HCT116 (cell line): ENCODE data around the gene ANGPT4. TPM values are rescaled to one million over a fixed set of nuclear protein-coding genes. Genes with fewer than 3 reads are reported as not detected.

ENCODE experiments used
- ATAC-seq: fragments of 200-7000 bp; cut with Tn5 transposase; 2 replicates; pipeline ENCODE4 v1.9.1; 2020; ENCODE audit warnings: mild to moderate bottlenecking, moderate library complexity
- BruUV-seq: library from RNA; stranded (reverse); fragments of 400-500 nt; replicated peaks from 2 replicates; lab custom pipeline; 2021; lab: Mats Ljungman, UMichigan
- CTCF ChIA-PET: fragments of 300-600 bp; sonication (Branson Sonifier 250); formaldehyde crosslinking; loops from one replicate; lab custom pipeline; 2021; ENCODE audit warnings: antibody characterized with exemption; lab: Charles Lee
- POLR2A ChIA-PET: fragments of 300-600, 350-600 bp; sonication (Branson Sonifier 250); formaldehyde crosslinking; loops from one replicate; lab custom pipeline; 2021; ENCODE audit warnings: antibody characterized with exemption; lab: Charles Lee
- RAD21 ChIA-PET, 2 experiments: fragments of 300-600 bp; sonication (Branson Sonifier 250); formaldehyde crosslinking; loops; one replicate each; lab custom pipeline; 2023; ENCODE audit warnings: low total read pairs in 2 of 2; ENCODE audit not compliant: uncharacterized antibody in 2 of 2, unreplicated experiment in 2 of 2, low non-redundant PET in 1 of 2; lab: Charles Lee
- DNase-seq: peaks from one replicate; pipeline ENCODE4 v3.0.0-alpha.2; 2010; ENCODE audit warnings: low read depth, low spot score
- H2AFZ ChIP-seq: fragments of 200-600 bp; shearing (Covaris generic), sonication (generic); 2 replicates; pipeline ENCODE4 v1.6.1; 2017; ENCODE audit warnings: low read depth, mixed run types, mixed read lengths, antibody characterized with exemption, low read length; ENCODE audit not compliant: poor library complexity, severe bottlenecking
- H3K27ac ChIP-seq: 2 replicates; pipeline ENCODE4 v1.5.1; 2012; ENCODE audit warnings: low read depth, low read length
- H3K27me3 ChIP-seq: fragments of 200-600 bp; sonication (generic); 2 replicates; pipeline ENCODE4 v1.6.1; 2016; ENCODE audit warnings: mixed run types, low read length, mixed read lengths; ENCODE audit not compliant: insufficient read depth
- H3K36me3 ChIP-seq, 2 experiments: fragments of 200-500 bp in 1 of 2; fragments of 200-600 bp in 1 of 2; sonication (Bioruptor generic) in 1 of 2; sonication (generic) in 1 of 2; 2 replicates each; pipeline versions ENCODE4 v1.5.1 to v1.6.1; 2014 to 2016; ENCODE audit warnings: low read length in 2 of 2, inconsistent platforms in 1 of 2, mixed read lengths in 1 of 2, mixed run types in 1 of 2; ENCODE audit not compliant: insufficient read depth in 2 of 2, control insufficient read depth in 1 of 2
- H3K4me1 ChIP-seq, 2 experiments: fragments of 200-600 bp in 1 of 2; sonication (generic) in 1 of 2; 2 replicates each; pipeline versions ENCODE4 v1.5.1 to v1.6.1; 2012 to 2017; ENCODE audit warnings: low read length in 2 of 2, inconsistent platforms in 1 of 2, mild to moderate bottlenecking in 1 of 2, mixed read lengths in 1 of 2, mixed run types in 1 of 2, moderate library complexity in 1 of 2; ENCODE audit not compliant: insufficient read depth in 2 of 2, control insufficient read depth in 1 of 2
- H3K4me2 ChIP-seq: fragments of 200-600 bp; sonication (generic); 2 replicates; pipeline ENCODE4 v1.6.1; 2017; ENCODE audit warnings: mixed run types, low read length, mixed read lengths
- H3K4me3 ChIP-seq, 2 experiments: fragments of 200-600 bp in 1 of 2; sonication (generic) in 1 of 2; replicated peaks in 1 of 2; 2 replicates each; pipeline ENCODE4 v1.5.1; 2011 to 2016; ENCODE audit warnings: low read length in 2 of 2, control low read depth in 1 of 2, low read depth in 1 of 2, mild to moderate bottlenecking in 1 of 2, mixed read lengths in 1 of 2, mixed run types in 1 of 2
- H3K79me2 ChIP-seq: fragments of 200-600 bp; sonication (generic); 2 replicates; pipeline ENCODE4 v1.6.1; 2017; ENCODE audit warnings: mild to moderate bottlenecking, mixed run types, low read length, moderate library complexity, mixed read lengths; ENCODE audit not compliant: insufficient read depth
- H3K9ac ChIP-seq: fragments of 200-600 bp; sonication (generic); 2 replicates; pipeline ENCODE4 v1.6.1; 2016; ENCODE audit warnings: low read length, mixed read lengths
- H3K9me2 ChIP-seq: fragments of 200-600 bp; sonication (generic), shearing (Covaris generic); 2 replicates; pipeline ENCODE4 v1.6.1; 2017; ENCODE audit warnings: mixed run types, mild to moderate bottlenecking, moderate library complexity; ENCODE audit not compliant: insufficient read depth
- H3K9me3 ChIP-seq, 2 experiments: fragments of 200-500 bp in 1 of 2; fragments of 200-600 bp in 1 of 2; sonication (Bioruptor generic) in 1 of 2; sonication (generic) in 1 of 2; 2 replicates each; pipeline ENCODE4 v1.6.1; 2014 to 2017; ENCODE audit warnings: low read length in 2 of 2, mixed read lengths in 2 of 2, inconsistent platforms in 1 of 2, low read depth in 1 of 2, mild to moderate bottlenecking in 1 of 2, mixed run types in 1 of 2, moderate library complexity in 1 of 2; ENCODE audit not compliant: control insufficient read depth in 1 of 2, insufficient read depth in 1 of 2
- H4K20me1 ChIP-seq: fragments of 200-600 bp; sonication (generic), shearing (Covaris generic); 2 replicates; pipeline ENCODE4 v1.6.1; 2017; ENCODE audit warnings: mixed run types, mild to moderate bottlenecking, moderate library complexity; ENCODE audit not compliant: insufficient read depth
- ATF3 ChIP-seq: IDR thresholded peaks from 2 replicates; pipeline ENCODE4 v1.6.1; 2012
- CBX3 ChIP-seq: IDR thresholded peaks from 2 replicates; pipeline ENCODE4 v1.6.1; 2012; ENCODE audit warnings: low read depth
- CEBPB ChIP-seq: IDR thresholded peaks from 2 replicates; pipeline ENCODE4 v1.6.1; 2012; ENCODE audit warnings: low read depth
- CTCF ChIP-seq, 3 experiments: fragments of 200-600 bp in 1 of 3; sonication (generic) in 1 of 3; IDR thresholded peaks in 2 of 3; conservative IDR thresholded peaks in 1 of 3; 2 replicates each; pipeline ENCODE4 v1.5.1; 2012 to 2017; ENCODE audit warnings: low read depth in 2 of 3, low read length in 2 of 3, antibody characterized with exemption in 1 of 3, borderline replicate concordance in 1 of 3, control low read depth in 1 of 3, mild to moderate bottlenecking in 1 of 3, mixed read lengths in 1 of 3, mixed run types in 1 of 3, moderate library complexity in 1 of 3; ENCODE audit not compliant: insufficient read depth in 1 of 3
- ELF1 ChIP-seq: IDR thresholded peaks from 2 replicates; pipeline ENCODE4 v1.6.1; 2012; ENCODE audit warnings: low read depth, borderline replicate concordance
- EZH2 ChIP-seq: fragments of 200-600 bp; sonication (generic); IDR thresholded peaks from 2 replicates; pipeline ENCODE4 v1.6.1; 2017; ENCODE audit warnings: antibody characterized with exemption, mixed run types
- EZH2phosphoT487 ChIP-seq: fragments of 200-600 bp; IDR thresholded peaks from 2 replicates; pipeline ENCODE4 v1.6.1; 2018; ENCODE audit warnings: antibody characterized with exemption, borderline replicate concordance
- JUND ChIP-seq: IDR thresholded peaks from 2 replicates; pipeline ENCODE4 v1.6.1; 2012
- MAX ChIP-seq: IDR thresholded peaks from 2 replicates; pipeline ENCODE4 v1.6.1; 2012
- RAD21 ChIP-seq: IDR thresholded peaks from 2 replicates; pipeline ENCODE4 v1.6.1; 2012; ENCODE audit warnings: low read depth, mild to moderate bottlenecking
- REST ChIP-seq: IDR thresholded peaks from 2 replicates; pipeline ENCODE4 v1.6.1; 2012; ENCODE audit warnings: low read depth
- SRF ChIP-seq: IDR thresholded peaks from 2 replicates; pipeline ENCODE4 v1.6.1; 2012; ENCODE audit warnings: low read depth
- TCF7L2 ChIP-seq: IDR thresholded peaks from 2 replicates; pipeline ENCODE4 v1.7.0; 2011; ENCODE audit warnings: borderline replicate concordance, inconsistent platforms; ENCODE audit not compliant: insufficient read depth, insufficient read length; ENCODE audit errors: extremely low read depth
- intact Hi-C: fragments of 100-400 bp; cut with micrococcal nuclease; formaldehyde crosslinking; loops from 2 replicates; pipeline ENCODE4 v1.10.0; 2022
- total RNA-seq: library from RNA; stranded (reverse); gene quantifications from one replicate; pipeline ENCODE4 v1.2.1, GENCODE V29; 2021; ENCODE audit not compliant: unreplicated experiment

Gene ANGPT4
- total RNA-seq, 1 experiment from 2014 or later, result not detected

GRCh38 chr20:920311-920710 lies 4.2 kb upstream of the ANGPT4 start:
- H3K4me3 ChIP-seq, result no peak overlapping the region
- no peaks in the 10 kb centered on the region for H3K9me3 ChIP-seq
- no peak overlapping the region for H3K27ac ChIP-seq
- no peaks in the 10 kb centered on the region for H3K9me2 ChIP-seq
- ATAC-seq (no peak), DNase-seq (no peak)
- TF ChIP-seq CTCF (IDR thresholded peaks at IDR 0.05 in 2 of 3, conservative IDR thresholded peaks at IDR 0.05 in 1 of 3; ENCODE audit: borderline replicate concordance in 1 of 3, insufficient read depth in 1 of 3, low read depth in 2 of 3, low read length in 2 of 3) (no peak), CBX3 (no peak), CEBPB (no peak), SRF (no peak), RAD21 (no peak), JUND (no peak), ELF1 (no peak), EZH2phosphoT487 (no peak), EZH2 (no peak), TCF7L2 (no peak), REST (no peak), MAX (no peak), ATF3 (no peak)
- CTCF ChIA-PET, result no interaction called here
- H3K79me2 ChIP-seq, result no peaks in the 10 kb centered on the region
- H3K9ac ChIP-seq, result no peak overlapping the region
- H3K4me1 ChIP-seq, result no peaks in the 10 kb centered on the region
- intact Hi-C loops, result no loop called here
- BruUV-seq, result no TSS peak
- H3K36me3 ChIP-seq, result no peaks in the 10 kb centered on the region
- H2AFZ ChIP-seq, result no peak overlapping the region
- POLR2A ChIA-PET, result no interaction called here
- H4K20me1 ChIP-seq, result no peaks in the 10 kb centered on the region
- H3K4me2 ChIP-seq, result no peak overlapping the region
- RAD21 ChIA-PET, result no interaction called here
- no peaks in the 10 kb centered on the region for H3K27me3 ChIP-seq
